Lung (tissue), 10 donors: ENCODE data around the gene FOXD4. TPM values are rescaled to one million over a fixed set of nuclear protein-coding genes. Genes with fewer than 3 reads are reported as not detected.
"Not testable (repeated sequence)": the region's sequence is repeated elsewhere in the genome, so short reads cannot be mapped to it uniquely, and the experiment has no call there.

Experiments used
- ATAC-seq: fragments of 200-7000 bp; cut with Tn5 transposase; one replicate; pipeline ENCODE4 v1.9.1; 2020; ENCODE audit warnings: moderate number of reproducible peaks; ENCODE audit not compliant: insufficient read depth, low FRiP score
- DNase-seq, 3 donors: peaks; one replicate each; pipeline ENCODE4 v3.0.0-alpha.2; 2013 to 2017
- H3K27ac ChIP-seq, 2 donors: one replicate each; pipeline ENCODE4 v1.5.1; 2013; ENCODE audit warnings: mild to moderate bottlenecking in 2 of 2, moderate library complexity in 2 of 2, control low read depth in 1 of 2, inconsistent platforms in 1 of 2, low read depth in 1 of 2, low read length in 1 of 2
- H3K27me3 ChIP-seq, 3 donors: one replicate each; pipeline ENCODE4 v1.5.1; 2013; ENCODE audit warnings: low read length in 2 of 3; ENCODE audit not compliant: control insufficient read depth in 3 of 3, insufficient read depth in 3 of 3
- H3K36me3 ChIP-seq, 4 donors: one replicate each; pipeline ENCODE4 v1.5.1; 2013; ENCODE audit warnings: low read length in 4 of 4, mild to moderate bottlenecking in 1 of 4, moderate library complexity in 1 of 4; ENCODE audit not compliant: control insufficient read depth in 4 of 4, insufficient read depth in 4 of 4
- H3K4me1 ChIP-seq, 5 donors: one replicate each; pipeline ENCODE4 v1.5.1; 2013; ENCODE audit warnings: low read length in 5 of 5, mild to moderate bottlenecking in 2 of 5, moderate library complexity in 1 of 5; ENCODE audit not compliant: control insufficient read depth in 5 of 5, insufficient read depth in 5 of 5
- H3K4me3 ChIP-seq: one replicate; pipeline ENCODE4 v1.5.1; 2013; ENCODE audit warnings: mild to moderate bottlenecking, control low read depth, moderate library complexity
- H3K9ac ChIP-seq, 2 donors: one replicate each; pipeline ENCODE4 v1.5.1; 2013; ENCODE audit warnings: low read length in 2 of 2, control low read depth in 1 of 2; ENCODE audit not compliant: insufficient read depth in 1 of 2
- H3K9me3 ChIP-seq, 4 donors: one replicate each; pipeline ENCODE4 v1.5.1; 2013; ENCODE audit warnings: low read length in 3 of 4, mild to moderate bottlenecking in 1 of 4, moderate library complexity in 1 of 4; ENCODE audit not compliant: control insufficient read depth in 4 of 4, insufficient read depth in 3 of 4
- WGBS, 2 donors: extraction: QIAGEN DNeasy Blood & Tissue Kit; methylation state at CpG; one replicate each; pipeline ENCODE4 v1.1.7; 2013; 5-methylcytosine and 5-hydroxymethylcytosine counted together
- polyA plus RNA-seq, 2 donors: library from polyadenylated mRNA; stranded (reverse); fragments of 200-250 nt; gene quantifications; one replicate each; pipeline ENCODE4 v1.2.1, GENCODE V29; 2013
- total RNA-seq, 2 donors: library from RNA; depleted of rRNA in 1 of 2; stranded (reverse); fragments of >200 nt in 1 of 2; gene quantifications; one replicate each; pipeline ENCODE4 v1.2.1, GENCODE V29; 2014 to 2021
- donor health status: Bipolar disorder and iron deficiency.
- donor health status: healthy.
- donor health status: DM: yes; HTN: yes; CAD: no.

FOXD4 gene
- total and polyA plus RNA-seq, 4 donors: 0.34 to 1.1 (median 0.44) TPM

DNA sequence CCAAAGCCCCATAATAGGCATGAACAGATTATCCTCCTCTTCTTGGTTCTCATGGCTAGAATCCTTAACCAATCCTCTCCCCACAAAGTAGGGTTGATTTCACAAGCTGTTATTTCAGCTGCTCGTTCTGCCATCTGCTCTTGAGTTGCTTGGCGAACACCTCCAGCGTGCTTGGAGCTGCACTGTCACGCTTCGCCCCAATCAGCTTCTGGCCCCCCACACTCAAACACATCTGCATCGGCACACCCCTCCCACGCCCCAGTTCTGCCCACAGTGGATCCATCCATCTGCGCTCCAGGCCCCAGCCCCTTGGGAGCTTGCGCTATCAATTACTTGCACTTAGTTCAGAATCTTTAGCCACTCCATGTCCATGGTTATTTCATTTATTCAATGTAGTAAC is 17.8 kb downstream of the FOXD4 start:
- H3K27me3 ChIP-seq, H3K27ac ChIP-seq, H3K9ac ChIP-seq, H3K36me3 ChIP-seq, H3K4me1 ChIP-seq, H3K4me3 ChIP-seq, ATAC-seq, DNase-seq, H3K9me3 ChIP-seq: not testable (repeated sequence)
- 92 to 94% methylated on average over 9 of the region's 9 CpGs for WGBS, 2 donors

DNA sequence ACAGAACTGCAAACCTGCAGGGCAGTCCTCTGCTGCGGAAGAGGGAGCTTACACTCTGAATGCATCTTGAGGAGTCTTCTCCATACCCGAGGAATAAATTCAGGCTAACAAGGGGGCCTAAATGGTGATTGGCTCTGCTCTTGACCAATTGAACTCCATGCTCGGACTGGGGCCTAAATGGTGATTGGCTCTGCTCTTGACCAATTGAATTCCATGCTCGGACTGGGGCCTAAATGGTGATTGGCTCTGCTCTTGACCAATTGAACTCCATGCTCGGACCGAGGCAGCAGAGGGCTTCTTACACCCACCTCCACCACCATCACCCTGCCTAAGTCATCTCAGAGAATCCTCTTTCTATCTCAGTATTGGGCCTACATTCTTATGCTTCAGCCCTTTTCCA is 18.4 kb downstream of the FOXD4 start:
- H3K36me3 ChIP-seq, H3K27ac ChIP-seq, ATAC-seq, DNase-seq, H3K4me1 ChIP-seq, H3K9me3 ChIP-seq, H3K4me3 ChIP-seq, H3K27me3 ChIP-seq, H3K9ac ChIP-seq: not testable (repeated sequence)
- 90 to 92% methylated on average over 6 of the region's 6 CpGs for WGBS, 2 donors

DNA sequence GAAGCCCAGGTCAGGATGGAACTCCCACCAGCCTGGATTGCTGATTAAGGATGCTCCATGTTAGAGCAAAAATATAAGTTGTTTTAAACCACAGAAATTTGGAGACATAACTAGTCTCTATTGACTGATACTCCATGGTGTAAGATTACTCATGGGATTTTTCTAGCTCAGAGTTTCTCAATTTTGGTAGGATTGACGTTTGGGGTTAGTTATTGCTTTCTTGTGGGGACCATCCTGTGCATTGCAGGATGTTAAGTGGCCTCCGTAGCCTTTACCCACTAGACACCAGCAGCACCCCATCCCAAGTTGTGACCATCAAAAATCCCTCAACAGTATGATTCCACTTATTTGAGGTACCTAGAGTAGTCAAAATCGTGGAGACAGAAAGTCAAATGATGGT is 19.4 kb downstream of the FOXD4 start:
- ATAC-seq, H3K36me3 ChIP-seq, DNase-seq, H3K9me3 ChIP-seq, H3K27ac ChIP-seq, H3K4me3 ChIP-seq, H3K27me3 ChIP-seq, H3K9ac ChIP-seq, H3K4me1 ChIP-seq: not testable (repeated sequence)
- WGBS, 2 donors: 84 to 85% methylated on average over 2 to 3 of the region's 3 CpGs

DNA sequence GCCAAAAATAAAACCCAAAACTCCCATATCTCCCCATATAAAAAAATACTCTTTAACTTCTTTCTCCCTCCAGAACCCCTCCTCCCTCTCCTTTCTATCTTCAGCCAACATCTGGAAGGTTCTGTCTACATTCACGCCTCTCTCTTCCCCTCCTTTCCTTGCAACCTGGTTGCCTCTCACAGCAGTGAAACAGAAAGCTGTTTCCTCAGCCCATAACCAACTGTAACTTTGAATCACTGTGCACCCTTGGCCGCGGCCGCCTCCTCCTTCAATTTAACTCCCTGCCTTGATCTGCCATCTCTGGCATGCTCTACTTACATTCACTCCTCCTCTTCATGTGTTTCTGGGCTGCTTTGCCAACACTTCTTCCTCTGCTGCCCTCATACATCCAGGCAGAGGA is 23.2 kb downstream of the FOXD4 start:
- not testable (repeated sequence) for H3K36me3 ChIP-seq, H3K27me3 ChIP-seq, H3K4me3 ChIP-seq, H3K27ac ChIP-seq, H3K9ac ChIP-seq, DNase-seq, H3K9me3 ChIP-seq, H3K4me1 ChIP-seq
- ATAC-seq: peak; percentile 36
- 21 to 50% methylated on average over 4 of the region's 4 CpGs for WGBS, 2 donors

DNA sequence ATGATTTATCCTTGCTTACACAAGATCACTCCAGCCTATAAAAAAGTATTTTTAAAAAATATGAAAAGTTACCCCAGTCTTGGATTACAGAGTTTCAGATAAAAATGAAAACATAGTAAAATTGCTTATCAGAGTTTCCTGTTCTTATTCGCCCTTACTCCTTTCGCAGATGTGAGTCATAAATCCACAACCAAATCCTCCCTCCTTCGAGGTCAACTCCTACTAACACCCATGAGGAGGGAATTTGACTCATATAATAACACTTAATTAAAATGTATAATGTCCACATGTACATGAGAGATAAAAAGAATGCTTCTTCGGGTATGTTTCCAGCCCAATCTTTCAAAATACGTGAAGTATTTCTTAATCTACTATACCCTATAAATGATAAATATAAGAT is 23.9 kb downstream of the FOXD4 start:
- not testable (repeated sequence) for ATAC-seq, H3K9me3 ChIP-seq, DNase-seq, H3K27ac ChIP-seq, H3K27me3 ChIP-seq, H3K36me3 ChIP-seq, H3K4me1 ChIP-seq, H3K4me3 ChIP-seq, H3K9ac ChIP-seq
- 50 to 52% methylated on average over 4 of the region's 5 CpGs for WGBS, 2 donors

DNA sequence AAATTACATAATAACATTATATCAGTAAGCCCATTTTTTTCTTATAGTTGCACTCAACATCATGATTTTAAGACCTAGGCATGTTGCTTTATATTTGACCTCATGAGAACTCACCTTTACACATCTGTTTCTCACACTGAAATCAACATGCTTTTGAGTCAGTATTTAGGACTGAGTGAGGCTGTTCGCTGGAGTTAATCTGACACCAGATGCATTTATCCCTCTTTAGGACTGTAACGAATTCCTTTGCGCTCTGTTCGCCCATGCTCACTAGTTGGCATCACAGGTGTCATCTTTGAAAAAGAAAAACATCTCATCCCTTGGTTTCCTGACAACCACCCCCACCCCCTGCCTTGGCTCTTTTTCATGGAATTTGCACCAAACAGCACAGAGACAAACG is 24.3 kb downstream of the FOXD4 start:
- DNase-seq, H3K27ac ChIP-seq, H3K4me1 ChIP-seq, H3K9ac ChIP-seq, H3K27me3 ChIP-seq, H3K9me3 ChIP-seq, ATAC-seq, H3K4me3 ChIP-seq, H3K36me3 ChIP-seq: not testable (repeated sequence)
- 91% methylated on average over 4 of the region's 5 CpGs for WGBS, 2 donors

DNA sequence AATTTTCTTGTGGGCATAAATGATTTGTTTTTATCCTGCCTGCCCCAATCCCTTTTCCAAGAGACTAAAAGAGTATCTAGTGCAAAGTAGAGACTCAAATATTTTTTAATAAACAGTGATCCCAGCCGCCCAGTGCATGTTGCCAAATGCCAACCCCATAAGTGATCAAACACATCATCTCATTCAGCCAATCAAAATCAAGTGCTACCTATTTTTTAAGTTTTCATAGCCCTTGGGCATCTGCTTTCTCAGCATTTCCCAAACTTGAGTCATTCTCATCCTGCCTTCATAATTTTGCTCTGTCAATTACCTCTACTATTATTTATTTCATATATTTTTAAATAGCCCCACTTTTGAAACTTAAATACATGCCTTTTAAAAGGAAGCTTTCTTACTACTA is 27.4 kb downstream of the FOXD4 start:
- H3K9ac ChIP-seq, H3K4me1 ChIP-seq, H3K9me3 ChIP-seq, DNase-seq, ATAC-seq, H3K4me3 ChIP-seq, H3K36me3 ChIP-seq, H3K27me3 ChIP-seq, H3K27ac ChIP-seq: not testable (repeated sequence)
- WGBS, 2 donors: 81% methylated on average over 1 of the region's 1 CpG

DNA sequence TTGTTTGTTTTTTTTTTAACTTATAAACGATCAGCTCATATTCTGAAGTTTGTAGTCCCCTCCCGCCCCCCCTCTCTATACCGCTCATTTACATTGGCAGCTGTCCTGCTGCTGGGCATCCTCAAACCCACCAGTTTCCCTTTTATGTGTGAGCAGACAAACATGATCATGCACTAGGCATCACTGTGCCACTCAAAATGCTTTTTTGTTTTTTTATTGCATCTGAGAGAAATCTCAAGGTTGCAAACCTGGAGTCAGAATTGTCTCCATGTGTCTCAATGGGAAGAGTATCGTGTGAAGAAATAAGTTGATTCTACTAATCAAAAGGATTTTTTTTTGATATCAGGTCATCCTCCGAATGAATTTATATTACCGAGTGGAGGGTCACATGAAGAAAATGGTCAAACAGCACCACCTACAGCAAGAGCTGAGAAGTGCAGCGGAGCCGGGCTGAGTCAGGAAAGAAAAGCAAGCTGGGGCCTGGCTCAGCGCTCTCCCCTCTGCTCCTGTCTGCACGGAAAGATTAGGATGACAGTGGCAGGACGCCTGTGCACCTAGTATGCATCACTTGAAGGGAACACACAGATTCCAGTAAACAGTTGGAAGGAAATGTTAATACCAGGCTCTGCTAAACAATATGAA is 29.7 kb downstream of the FOXD4 start:
- DNase-seq (peak in 1 of 3 donors; percentile 4), ATAC-seq (peak; percentile 87)
- H3K36me3 ChIP-seq, H3K9ac ChIP-seq, H3K4me3 ChIP-seq, H3K4me1 ChIP-seq, H3K27me3 ChIP-seq, H3K27ac ChIP-seq, H3K9me3 ChIP-seq: not testable (repeated sequence)
- WGBS, 2 donors: 11 to 19% methylated on average over 4 to 5 of the region's 11 CpGs
